HCEC 1CT (cell line): ENCODE data around the gene PTGER1.
"Not testable (repeated sequence)": the region's sequence is repeated elsewhere in the genome, so short reads cannot be mapped to it uniquely, and the experiment has no call there.

ENCODE experiments used
- DNase-seq: peaks from one replicate; pipeline ENCODE4 v3.0.0-alpha.2; 2017

PTGER1 gene

DNA sequence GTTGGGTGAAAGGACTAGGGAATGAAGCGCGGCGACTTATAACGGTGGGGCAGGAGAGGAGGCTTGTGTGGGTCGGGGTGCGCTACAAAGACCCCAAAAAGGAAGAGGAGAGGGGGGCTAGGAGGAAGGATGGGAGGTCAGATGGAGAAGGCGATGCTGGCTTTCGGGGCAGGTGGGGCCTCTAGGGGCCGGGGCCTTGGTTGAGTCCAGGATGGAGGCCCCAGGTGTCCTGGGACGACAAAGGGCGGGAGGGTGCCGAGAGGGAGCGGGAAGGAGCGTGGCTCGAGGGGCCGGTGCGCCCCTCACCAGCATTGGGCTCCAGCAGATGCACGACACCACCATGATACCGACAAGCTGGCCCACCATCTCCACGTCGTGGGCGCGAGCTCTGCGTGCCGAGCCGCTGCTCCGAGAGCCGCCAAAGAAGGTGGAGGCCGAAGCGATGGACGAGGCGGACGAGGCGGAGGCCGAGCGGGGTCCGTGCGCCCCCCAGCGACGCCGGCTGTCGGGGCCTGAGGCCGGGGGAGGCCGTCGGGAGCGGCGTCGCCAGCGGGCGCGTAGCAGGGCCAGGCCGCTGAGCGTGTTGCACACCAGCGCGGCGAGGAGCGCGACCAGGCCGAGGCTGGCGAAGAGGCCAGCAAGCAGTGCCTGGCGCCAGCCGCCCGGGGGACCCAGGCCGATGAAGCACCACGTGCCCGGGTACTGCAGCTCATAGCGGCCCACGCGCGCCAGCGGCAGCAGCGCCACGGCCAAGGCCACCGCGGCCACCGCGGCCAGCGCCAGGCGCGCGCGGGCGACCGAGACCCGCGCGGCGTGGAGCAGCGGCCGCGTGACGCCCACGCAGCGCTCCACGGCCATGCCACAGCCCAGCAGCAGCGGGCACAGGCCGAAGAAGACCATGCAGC, 1.8 kb downstream of the PTGER1 start:
- no peak for DNase-seq

DNA sequence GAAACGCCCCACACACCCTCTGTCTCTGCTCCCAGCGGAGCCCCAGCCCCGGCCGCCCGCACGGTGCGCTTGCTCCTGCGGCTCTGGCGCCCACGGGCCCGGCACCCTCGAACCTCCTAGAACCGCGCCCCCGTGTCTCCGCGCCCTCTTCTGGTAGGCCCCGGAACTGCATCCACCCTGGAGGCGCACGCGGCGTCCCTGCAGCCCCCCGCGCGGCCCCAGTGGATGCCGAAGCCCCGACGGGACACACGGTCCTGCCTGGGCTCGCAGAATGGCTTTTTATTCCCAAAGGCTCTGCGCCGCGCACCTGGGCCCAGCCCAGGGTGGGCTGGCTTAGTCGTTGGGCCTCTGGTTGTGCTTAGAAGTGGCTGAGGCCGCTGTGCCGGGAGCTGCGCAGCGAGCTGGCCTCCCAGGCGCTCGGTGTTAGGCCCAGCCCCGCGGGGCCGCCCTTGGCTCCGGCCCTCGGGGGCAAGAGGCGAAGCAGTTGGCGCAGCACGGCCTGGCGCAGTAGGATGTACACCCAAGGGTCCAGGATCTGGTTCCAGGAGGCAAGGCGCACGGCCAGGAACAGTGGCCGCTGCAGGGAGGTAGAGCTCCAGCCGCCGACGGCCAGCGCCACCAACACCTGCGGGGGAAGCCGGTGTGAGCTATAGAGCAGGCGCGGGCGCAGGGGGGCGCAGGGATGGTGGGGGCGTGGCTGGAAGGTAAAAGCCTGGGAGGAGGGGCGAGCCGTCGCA, 2.8 kb downstream of the PTGER1 start:
- DNase-seq, result no peak

DNA sequence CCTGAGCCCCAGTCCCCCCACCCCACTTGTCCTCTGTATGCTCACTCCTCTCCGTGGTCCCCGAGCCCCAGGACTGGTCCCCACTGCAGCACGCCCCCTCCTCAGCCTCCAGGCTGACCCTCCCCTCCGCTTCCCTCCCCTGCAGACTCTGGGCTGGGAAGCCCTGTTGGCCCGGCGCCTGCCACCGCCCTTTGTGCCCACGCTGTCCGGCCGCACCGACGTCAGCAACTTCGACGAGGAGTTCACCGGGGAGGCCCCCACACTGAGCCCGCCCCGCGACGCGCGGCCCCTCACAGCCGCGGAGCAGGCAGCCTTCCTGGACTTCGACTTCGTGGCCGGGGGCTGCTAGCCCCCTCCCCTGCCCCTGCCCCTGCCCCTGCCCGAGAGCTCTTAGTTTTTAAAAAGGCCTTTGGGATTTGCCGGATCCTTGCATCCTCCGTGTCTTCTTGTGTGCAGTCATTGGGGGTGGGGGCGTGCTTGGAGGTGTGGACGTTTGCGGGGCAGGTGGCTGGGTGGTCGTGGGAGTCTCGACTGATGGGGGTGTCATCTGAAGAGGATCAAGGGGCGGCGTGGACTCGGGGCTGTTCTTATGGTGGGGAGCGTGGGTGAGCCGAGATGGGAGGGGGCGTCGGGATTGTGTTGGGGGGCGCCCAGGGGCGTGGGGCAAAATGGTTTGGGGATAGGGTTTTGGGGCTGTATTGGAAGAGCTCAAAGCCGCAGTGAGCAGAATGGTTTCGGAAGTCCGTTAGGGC, 3.5 kb downstream of the PTGER1 start:
- no peak for DNase-seq

DNA sequence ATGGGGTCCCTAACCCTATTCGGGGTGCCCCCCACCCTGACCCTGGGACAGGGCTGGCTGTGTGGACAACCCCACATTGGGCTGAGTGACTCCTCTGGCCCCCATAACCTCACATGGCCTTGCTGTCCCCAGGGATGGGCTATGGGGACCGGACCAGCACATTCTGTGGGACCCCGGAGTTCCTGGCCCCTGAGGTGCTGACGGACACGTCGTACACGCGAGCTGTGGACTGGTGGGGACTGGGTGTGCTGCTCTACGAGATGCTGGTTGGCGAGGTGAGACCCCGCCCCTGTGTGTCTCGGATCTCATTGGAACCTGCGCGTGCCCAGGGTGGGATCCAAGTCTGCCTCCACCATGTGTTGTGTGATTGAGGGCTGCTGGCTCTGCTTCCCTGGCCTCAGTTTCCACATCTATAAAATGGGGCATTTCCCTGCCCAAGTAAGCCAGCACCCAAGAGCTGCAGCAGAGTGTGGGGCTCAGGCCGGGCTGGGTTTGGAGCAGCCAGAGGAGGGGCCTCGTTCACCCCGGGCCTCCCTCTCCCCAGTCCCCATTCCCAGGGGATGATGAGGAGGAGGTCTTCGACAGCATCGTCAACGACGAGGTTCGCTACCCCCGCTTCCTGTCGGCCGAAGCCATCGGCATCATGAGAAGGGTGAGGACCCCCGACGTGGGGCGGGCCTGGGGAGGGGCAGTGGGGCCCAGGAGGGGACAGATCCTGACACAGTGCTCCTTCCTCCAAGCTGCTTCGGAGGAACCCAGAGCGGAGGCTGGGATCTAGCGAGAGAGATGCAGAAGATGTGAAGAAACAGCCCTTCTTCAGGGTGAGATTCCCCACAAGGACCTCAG, 4.9 kb downstream of the PTGER1 start:
- DNase-seq, result no peak

DNA sequence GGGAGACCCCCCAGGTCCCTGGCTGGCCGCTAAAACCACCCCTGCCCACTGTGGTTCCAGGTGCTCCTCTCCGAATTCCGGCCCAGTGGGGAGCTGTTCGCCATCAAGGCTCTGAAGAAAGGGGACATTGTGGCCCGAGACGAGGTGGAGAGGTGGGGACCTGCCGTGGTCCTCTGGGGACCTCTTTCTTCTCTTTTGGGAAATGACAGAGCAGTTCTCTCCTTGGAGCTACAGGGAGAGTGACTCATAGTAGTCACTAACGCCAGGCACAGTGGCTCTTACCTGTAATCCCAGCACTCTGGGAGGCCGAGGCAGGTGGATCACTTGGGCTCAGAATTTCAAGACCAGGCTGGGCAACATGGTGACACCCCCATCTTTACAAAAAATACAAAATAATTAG, 7.3 kb downstream of the PTGER1 start:
- DNase-seq, result no peak

DNA sequence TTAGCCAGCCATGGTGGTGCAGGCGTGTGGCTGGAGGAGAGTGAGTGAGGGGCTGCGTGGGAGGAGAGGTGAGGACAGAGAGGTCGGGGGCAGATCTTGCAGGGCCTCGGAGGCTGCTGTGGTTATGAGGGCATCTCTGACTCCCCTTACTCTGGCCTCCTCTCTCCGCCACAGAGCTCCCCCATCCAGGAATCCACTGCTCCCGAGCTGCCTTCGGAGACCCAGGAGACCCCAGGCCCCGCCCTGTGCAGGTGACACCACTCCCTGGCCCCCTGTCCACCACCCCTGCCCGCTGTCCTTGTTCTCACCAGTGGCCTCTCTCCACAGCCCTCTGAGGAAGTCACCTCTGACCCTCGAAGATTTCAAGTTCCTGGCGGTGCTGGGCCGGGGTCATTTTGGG, 7.8 kb downstream of the PTGER1 start:
- DNase-seq, result no peak

DNA sequence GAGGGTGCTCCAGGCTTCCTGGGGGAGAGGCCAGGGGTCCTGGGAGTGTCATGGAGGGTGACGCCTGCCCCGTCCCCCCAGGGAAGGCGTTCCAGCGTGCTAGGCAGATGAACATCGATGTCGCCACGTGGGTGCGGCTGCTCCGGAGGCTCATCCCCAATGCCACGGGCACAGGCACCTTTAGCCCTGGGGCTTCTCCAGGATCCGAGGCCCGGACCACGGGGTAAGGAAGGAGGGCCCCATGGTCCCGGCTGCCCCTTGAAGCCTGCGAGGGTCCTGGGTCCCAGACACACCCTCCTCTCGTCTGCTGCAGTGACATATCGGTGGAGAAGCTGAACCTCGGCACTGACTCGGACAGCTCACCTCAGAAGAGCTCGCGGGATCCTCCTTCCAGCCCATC, 11.4 kb downstream of the PTGER1 start:
- DNase-seq, result no peak

DNA sequence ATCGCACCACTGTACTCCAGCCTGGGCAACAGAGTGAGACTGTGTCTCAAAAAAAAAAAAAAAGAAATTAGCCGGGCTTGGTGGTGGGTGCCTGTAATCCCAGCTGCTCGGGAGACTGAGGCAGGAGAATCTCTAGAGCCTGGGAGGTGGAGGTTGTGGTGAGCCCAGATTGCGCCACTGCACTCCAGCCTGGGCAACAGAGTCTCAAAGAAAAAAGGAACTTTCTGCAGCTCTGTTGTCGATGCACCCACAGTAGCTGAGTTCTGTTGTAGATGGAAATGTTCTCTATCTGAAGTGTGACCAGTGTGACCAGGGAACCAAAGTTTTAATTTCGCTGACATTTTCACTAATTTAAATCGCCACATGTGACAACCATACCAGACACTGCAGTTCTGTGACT, 12.8 kb downstream of the PTGER1 start:
- DNase-seq, result not testable (repeated sequence)

DNA sequence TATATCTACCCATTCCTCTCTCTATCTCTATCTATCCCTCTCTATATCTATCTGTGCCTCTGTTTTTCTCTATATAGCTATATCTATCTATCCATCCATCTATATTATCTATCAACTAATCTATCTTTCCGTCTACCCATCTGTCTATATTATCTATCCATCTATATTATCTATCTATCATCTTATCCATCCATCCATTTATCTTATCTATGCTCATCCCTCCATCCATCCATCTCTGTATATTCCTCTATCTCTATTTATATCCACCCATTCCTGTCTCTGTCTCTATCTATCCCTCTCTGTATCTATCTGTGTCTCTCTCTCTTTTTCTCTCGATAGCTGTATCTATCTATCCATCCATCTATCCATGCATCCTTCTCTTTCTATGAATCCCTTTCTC, 14.2 kb downstream of the PTGER1 start:
- DNase-seq, result no peak

DNA sequence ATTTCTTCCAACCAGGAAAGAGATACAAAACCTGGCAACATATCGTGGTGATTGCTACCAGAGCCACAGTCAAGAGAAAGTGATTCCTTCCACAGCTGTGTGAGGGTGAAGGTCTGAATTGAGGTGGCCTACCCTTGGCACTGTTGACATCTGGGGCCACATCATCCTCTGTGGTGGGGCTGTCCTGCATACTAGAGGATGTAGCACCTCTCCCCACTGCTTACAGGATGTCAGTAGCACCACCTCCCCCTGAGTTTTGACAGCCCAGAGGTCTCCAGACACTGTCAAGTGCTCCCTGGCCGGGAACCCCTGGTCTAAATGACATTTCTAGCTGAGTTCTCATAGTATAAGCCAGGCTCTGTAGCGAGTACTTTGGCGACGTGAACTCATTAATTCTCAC, 15.5 kb downstream of the PTGER1 start:
- DNase-seq, result no peak

DNA sequence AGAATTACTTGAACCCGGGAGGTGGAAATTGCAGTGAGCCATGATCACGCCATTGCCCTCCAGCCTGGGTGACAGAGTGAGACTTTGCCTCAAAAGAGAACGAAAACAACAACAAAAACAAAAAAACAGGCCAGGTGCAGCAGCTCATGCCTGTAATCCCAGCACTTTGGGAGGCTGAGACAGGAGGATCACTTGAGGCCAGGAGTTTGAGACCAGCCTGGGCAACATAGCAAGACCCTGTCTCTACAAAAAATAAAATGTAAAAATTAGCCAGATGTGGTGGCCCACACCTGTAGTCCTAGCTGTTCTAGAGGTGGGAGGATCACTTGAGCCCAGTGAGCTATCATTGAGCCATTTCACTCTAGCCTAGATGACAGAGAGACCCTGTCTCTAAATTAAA, 22.9 kb downstream of the PTGER1 start:
- DNase-seq, result not testable (repeated sequence)

DNA sequence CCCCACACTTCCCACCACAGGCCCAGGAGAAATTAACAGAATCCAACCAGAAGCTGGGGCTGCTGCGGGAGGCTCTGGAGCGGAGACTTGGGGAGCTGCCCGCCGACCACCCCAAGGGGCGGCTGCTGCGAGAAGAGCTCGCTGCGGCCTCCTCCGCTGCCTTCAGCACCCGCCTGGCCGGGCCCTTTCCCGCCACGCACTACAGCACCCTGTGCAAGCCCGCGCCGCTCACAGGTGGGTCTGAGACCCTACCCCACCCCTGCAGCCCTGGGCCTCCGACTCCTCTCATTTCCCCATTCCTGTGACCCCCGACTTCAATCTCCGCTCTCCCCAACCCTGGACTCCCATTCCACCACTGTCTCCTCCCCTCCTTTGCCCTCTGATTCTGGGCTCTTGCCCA, 24.3 kb downstream of the PTGER1 start:
- no peak for DNase-seq

DNA sequence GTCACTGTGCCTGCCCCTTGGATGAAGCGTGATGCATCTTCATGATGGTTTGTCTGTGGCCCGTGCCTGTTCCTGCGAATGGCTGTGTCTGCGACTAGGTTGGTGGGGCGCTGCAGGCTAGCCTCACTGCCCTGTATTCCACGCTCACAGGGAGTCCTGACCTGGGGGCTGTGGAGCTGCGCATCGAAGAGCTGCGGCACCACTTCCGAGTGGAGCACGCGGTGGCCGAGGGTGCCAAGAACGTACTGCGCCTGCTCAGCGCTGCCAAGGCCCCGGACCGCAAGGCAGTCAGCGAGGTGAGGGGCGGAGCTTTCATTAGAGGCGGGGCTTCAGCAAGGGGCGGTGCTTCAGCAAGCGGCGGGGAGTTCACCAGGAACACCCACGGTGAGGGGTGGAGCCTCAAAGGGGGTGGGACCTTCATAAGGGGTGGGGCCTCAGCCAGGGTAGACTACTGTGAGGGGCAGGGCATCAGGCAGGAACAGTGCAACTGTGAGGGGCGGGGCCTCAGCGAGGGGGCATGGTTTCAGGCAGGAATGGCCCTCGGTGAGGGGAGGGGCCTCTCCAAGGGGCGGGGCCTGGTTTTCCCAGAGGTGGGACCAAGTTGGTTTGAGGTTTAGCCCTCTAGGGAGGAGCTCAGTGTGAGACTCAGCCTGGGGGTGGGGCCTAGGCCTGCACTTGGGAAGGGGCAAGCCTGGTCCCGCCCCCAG, 24.8 kb downstream of the PTGER1 start:
- DNase-seq, result peak; percentile 28

DNA sequence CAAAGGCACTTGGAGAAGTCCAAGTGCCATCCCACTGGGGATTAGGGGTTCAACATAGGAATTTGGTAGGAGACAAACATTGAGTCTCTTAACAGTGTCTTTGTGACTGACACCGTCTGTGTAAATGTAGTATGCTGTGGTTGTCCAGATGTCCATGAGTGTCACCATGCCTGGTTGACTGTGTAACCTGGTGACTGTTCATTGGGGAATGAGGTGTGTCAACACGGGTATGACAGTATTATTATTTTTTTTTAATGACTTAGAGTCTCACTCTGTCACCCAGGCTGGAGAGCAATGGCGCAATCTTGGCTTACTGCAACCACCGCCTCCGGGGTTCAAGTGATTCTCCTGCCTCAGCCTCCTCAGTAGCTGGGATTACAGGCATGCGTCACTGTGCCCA, 25.8 kb downstream of the PTGER1 start:
- no peak for DNase-seq

DNA sequence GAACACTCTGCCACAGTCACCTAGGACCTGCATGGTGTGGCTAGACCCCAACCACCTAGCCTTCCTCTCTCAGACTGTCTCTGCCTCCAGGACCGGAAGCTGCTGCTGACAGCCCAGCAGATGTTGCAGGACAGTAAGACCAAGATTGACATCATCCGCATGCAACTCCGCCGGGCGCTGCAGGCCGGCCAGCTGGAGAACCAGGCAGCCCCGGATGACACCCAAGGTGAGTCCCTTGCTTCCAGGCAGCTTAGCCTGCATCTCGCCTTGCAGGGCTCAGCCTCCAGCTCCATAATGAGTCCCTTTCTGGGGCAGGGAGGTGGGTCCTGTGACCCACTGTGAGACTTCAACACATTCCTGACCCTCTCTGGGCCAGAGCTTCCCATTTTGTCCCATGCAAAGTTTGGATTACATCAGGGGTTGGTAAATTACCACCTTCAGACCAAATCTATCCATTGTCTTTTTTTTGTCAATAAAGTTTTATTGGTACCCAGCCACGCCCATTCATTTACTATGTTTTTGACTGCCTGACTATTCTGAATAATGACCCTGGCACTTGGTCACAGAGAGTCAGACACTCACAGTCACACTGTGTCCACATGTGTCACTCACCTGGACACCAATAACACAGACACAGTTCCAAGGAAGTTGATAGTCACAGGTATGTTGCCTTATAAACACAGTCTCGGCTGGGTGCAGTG, 28.7 kb downstream of the PTGER1 start:
- DNase-seq, result no peak

DNA sequence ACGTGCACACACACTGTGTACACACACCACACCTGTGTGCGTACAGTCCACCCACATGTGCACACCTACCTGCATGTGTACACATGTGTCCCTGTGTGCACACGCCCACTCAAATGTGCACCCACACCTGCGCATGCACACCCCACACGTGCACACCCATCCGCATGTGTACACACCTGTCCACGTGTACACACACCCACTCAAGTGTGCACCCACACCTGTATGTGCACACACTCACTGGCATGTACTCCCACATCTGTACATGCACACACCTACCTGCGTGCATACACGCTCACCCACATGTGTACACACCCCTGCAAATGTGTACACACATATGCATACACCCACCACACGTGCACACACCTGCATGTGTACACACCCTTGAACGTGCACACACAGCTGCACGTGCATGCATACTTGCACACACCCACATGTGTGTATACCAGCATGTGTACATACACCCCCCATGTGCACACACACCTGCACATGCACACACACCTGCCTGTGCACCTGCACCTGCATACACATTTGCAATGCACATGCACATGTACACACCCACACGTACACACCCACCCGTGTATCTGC, 31.4 kb downstream of the PTGER1 start:
- DNase-seq, result no peak

DNA sequence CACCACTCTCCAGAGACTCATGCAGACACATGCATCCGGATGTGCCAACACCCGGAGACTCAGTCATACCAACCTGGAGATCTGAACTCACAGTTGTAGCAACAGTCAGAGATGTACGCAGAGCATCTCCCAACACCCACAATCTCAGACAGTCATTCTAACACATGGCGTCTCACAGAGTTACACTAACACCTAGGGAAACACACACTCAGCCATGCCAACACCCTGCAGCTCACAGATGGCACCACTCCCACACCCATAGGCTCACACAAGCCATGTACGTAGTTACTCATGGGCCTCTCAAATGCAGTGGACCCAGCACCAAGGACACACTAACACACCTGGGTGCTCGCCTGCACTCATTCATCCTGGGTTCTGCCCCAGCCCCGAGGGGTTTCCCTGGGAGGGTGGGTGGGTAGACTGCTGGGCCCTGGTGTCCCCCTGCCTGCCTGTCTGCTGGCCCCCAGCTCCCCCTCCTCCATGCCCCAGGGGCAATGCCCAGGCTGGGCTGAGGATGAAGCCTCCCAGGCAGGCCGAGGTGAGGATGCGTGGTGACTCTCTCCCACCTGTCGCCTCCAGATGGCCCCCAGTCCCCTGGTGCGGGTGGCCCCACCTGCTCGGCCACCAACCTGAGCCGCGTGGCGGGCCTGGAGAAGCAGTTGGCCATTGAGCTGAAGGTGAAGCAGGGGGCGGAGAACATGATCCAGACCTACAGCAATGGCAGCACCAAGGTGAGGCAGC, 32.1 kb downstream of the PTGER1 start:
- no peak for DNase-seq

DNA sequence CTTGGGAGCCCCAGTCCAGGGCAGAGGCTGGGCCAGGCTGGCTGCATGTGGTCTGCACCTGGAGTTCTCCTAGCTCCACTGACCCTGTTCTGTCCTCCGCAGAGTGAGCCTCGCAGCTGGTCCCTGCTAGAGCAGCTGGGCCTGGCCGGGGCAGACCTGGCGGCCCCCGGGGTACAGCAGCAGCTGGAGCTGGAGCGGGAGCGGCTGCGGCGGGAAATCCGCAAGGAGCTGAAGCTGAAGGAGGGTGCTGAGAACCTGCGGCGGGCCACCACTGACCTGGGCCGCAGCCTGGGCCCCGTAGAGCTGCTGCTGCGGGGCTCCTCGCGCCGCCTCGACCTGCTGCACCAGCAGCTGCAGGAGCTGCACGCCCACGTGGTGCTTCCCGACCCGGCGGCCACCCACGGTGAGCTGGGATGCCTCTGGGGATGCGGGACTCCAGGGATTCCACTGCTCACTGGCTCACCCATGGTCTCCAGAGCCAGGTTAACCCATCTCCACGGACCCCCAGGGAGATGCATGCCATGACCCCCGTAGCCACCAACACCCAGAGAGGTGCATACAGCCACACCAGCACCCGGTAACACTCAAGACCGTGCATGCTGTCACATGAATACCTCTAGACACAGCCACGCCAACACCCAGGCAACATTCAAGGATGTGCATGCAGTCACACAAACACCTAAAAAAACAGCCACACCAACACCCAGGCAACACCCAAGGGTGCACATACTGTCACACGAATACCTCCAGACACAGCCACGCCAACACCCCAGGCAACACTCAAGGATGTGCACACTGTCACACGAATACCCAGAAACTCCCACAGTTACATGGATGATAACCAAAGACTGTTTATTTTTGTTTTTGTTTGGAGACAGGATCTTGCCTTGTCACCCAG, 33.9 kb downstream of the PTGER1 start:
- no peak for DNase-seq

DNA sequence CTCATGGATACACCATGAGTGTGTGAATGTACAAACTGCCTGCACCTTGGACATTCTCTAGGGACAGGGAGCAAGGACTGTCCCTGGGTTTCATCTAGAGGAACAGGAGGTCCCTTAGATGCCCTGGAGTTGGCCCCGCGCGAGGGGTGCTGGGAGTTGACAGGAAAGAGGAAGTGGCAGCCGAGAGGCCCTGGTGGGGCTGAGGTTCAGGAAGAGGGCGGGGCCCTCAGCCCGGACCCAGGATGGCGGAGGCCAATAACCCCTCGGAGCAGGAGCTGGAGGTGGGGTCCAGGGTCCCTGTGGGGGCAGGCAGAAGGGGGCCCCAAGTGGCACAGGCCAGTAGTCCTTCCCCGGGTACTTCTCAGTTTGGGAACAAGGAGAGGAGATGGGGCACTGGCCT, 35.1 kb downstream of the PTGER1 start:
- no peak for DNase-seq
